AG04449 (cell line): ENCODE measurements around the gene OR2B2.
A peak's percentile ranks its signal among the peaks of the same experiment; 100 is the strongest.
"Not testable (repeated sequence)": the region's sequence is repeated elsewhere in the genome, so short reads cannot be mapped to it uniquely, and the experiment has no call there.

Experiments
- CTCF ChIA-PET: fragments of 350-600 bp; formaldehyde crosslinking; extraction: SDS; loops from one replicate; lab custom pipeline; 2021; ENCODE audit warnings: antibody characterized with exemption; lab: Yijun Ruan, JAX
- POLR2A ChIA-PET: fragments of 400-600, 350-600 bp; formaldehyde crosslinking; extraction: SDS; loops from one replicate; lab custom pipeline; 2020; ENCODE audit warnings: antibody characterized with exemption, inconsistent platforms; lab: Yijun Ruan, JAX
- DNase-seq: peaks from one replicate; pipeline ENCODE4 v3.0.0-alpha.2; 2010; ENCODE audit warnings: low read depth, low spot score
- H3K4me3 ChIP-seq: 2 replicates; pipeline ENCODE4 v1.5.1; 2011; ENCODE audit warnings: low read depth, mild to moderate bottlenecking, control low read depth, low read length
- CTCF ChIP-seq: IDR thresholded peaks from one replicate; pipeline ENCODE4 v1.5.1; 2011; ENCODE audit warnings: mild to moderate bottlenecking, moderate library complexity, low read length, control low read depth, inconsistent platforms; ENCODE audit not compliant: insufficient read depth; ENCODE audit errors: missing control alignments

OR2B2 gene

GRCh38 chr6:27901801-27902200 lies 10.4 kb downstream of the OR2B2 start:
- no peak overlapping the region for H3K4me3 ChIP-seq
- ChIA-PET POLR2A (interaction anchor here (1.0 kb wide), 1 partner anchor 9 kb away, joined by 6 read pairs; a partner anchor contains a TSS), CTCF (interaction anchor here (0.8 to 1.3 kb wide), 6 partner anchors 9 to 775 kb away, joined by 3 to 9 read pairs (median 6); a partner anchor contains a TSS)

GRCh38 chr6:27900197-27900596 lies 12.0 kb downstream of the OR2B2 start:
- DNase-seq, H3K4me3 ChIP-seq, POLR2A ChIA-PET: not testable (repeated sequence)
- CTCF ChIA-PET = interaction anchor here (1.1 kb wide), 1 partner anchor 104 kb away, joined by 3 read pairs; no protein-coding TSS in a partner anchor

More at GRCh38 chr6:27901801-27902200, 10.4 kb downstream of the OR2B2 start:
- no peak for TF ChIP-seq CTCF
- no peak for DNase-seq

GRCh38 chr6:27899543-27899942 lies 12.7 kb downstream of the OR2B2 start:
- CTCF ChIA-PET = interaction anchor here (7.9 kb wide), 1 partner anchor 128 kb away, joined by 135 read pairs; no protein-coding TSS in a partner anchor
- POLR2A ChIA-PET = no interaction called here
- H3K4me3 ChIP-seq = no peak overlapping the region
- TF ChIP-seq CTCF = no peak
- no peak for DNase-seq

- TF ChIP-seq CTCF = no peak
- CTCF ChIA-PET = interaction anchor here (1.5 to 7.9 kb wide), 15 partner anchors 27 to 771 kb away, joined by 4 to 213 read pairs (median 18); a partner anchor contains a TSS
- POLR2A ChIA-PET = interaction anchor here (0.7 to 5.4 kb wide), 2 partner anchors 60 to 87 kb away, joined by 3 to 107 read pairs; a partner anchor contains a TSS
- no peak overlapping the region for H3K4me3 ChIP-seq
- DNase-seq = no peak
Measured at GRCh38 chr6:27897580-27898206, 14.5 kb downstream of the OR2B2 start.

GRCh38 chr6:27896398-27896796 lies 15.8 kb downstream of the OR2B2 start:
- ChIA-PET CTCF (interaction anchor here (0.6 to 7.9 kb wide), 32 partner anchors 11 to 1870 kb away, joined by 3 to 213 read pairs (median 6); a partner anchor contains a TSS), POLR2A (interaction anchor here (0.9 to 5.4 kb wide), 4 partner anchors 24 to 750 kb away, joined by 3 to 107 read pairs (median 67); a partner anchor contains a TSS)
- DNase-seq = no peak
- H3K4me3 ChIP-seq = no peak overlapping the region
- TF ChIP-seq CTCF = no peak

GRCh38 chr6:27894839-27895762 lies 17.1 kb downstream of the OR2B2 start:
- CTCF ChIA-PET = interaction anchor here (0.6 to 7.9 kb wide), 47 partner anchors 13 to 1869 kb away, joined by 3 to 213 read pairs (median 4); a partner anchor contains a TSS
- peak overlapping the region; percentile 95 for H3K4me3 ChIP-seq
- TF ChIP-seq CTCF = peak; percentile 78
- POLR2A ChIA-PET = interaction anchor here (1.0 to 5.4 kb wide), 11 partner anchors 22 to 768 kb away, joined by 3 to 107 read pairs (median 34); a partner anchor contains a TSS
- DNase-seq = no peak
